Measurements from ENCODE around the gene SORCS2. TPM values are rescaled to one million over a fixed set of nuclear protein-coding genes. Genes with fewer than 3 reads are reported as not detected.

SORCS2 gene
- total and polyA plus RNA-seq, 2 donors (not counting 1 experiment from before 2014, with no cell fraction given): not detected

DNA sequence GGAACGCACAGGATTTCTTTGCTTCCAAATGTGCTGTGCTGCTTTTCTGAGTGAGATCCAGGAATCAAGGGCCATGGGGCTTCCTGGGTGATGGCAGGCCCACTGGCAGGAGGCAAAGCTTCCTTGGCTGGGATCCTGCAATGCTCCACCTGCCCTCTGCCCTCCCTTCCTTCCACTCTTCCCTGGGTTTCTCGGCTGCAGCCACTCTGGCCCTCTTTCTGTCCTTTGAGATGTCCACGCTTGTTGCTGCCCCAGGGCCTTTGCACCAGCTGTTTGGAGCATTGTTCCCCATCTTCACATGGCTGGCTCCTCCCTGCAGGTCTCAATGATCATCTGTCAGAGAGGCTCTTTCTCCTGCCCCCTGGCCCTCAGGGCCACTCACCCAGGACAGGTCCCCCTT, 163.5 kb downstream of the SORCS2 start:
- Mint-ChIP-seq H3K27me3 (peaks cover 4% of the 10 kb centered on the region), H3K27ac (no peak overlapping the region), H3K4me3 (no peak overlapping the region), H3K9me3 (ENCODE audit: insufficient read depth) (no peaks in the 10 kb centered on the region), H3K4me1 (no peaks in the 10 kb centered on the region)
- intact Hi-C loops (cut with micrococcal nuclease): no loop called here
- Histone ChIP-seq H3K36me3 (replicated peaks in 1 of 2; ENCODE audit: control extremely low read depth in 1 of 2, control insufficient read depth in 1 of 2, extremely low read depth in 1 of 2, insufficient read depth in 2 of 2, low read length in 1 of 2) (no peaks in the 10 kb centered on the region), H4K20me1 (ENCODE audit: control insufficient read depth, insufficient read depth, low read length, poor library complexity, severe bottlenecking) (no peaks in the 10 kb centered on the region), H3K27me3 (replicated peaks in 1 of 4; ENCODE audit: control extremely low read depth in 1 of 4, control insufficient read depth in 3 of 4, insufficient read depth in 4 of 4, low read length in 3 of 4) (no peaks in the 10 kb centered on the region), H3K9me3 (ENCODE audit: control extremely low read depth in 1 of 3, control insufficient read depth in 2 of 3, insufficient read depth in 1 of 3, low read length in 2 of 3) (peaks cover 0 to 12% (median 0%) of the 10 kb centered on the region in 3 donors), H3K79me2 (ENCODE audit: control insufficient read depth, insufficient read depth, low read length) (no peaks in the 10 kb centered on the region), H2AFZ (ENCODE audit: insufficient read depth, low read depth, low read length, poor library complexity, severe bottlenecking) (no peak overlapping the region), H3K4me3 (ENCODE audit: control extremely low read depth in 1 of 5, extremely low read depth in 1 of 5, insufficient read depth in 1 of 5, low read depth in 2 of 5, low read length in 4 of 5) (no peak overlapping the region), H3K4me2 (replicated peaks; ENCODE audit: low read depth, low read length, poor library complexity, severe bottlenecking) (no peak overlapping the region), H3K27ac (ENCODE audit: low read length in 2 of 2) (no peak overlapping the region), H3K4me1 (ENCODE audit: control insufficient read depth in 2 of 2, insufficient read depth in 2 of 2, low read length in 2 of 2) (no peaks in the 10 kb centered on the region), H3K9ac (ENCODE audit: low read length) (no peak overlapping the region)
- POLR2A ChIA-PET: no interaction called here
- 79% methylated on average over 3 of the region's 3 CpGs for WGBS (ENCODE audit: insufficient coverage)
- TF ChIP-seq, protein P1, sequence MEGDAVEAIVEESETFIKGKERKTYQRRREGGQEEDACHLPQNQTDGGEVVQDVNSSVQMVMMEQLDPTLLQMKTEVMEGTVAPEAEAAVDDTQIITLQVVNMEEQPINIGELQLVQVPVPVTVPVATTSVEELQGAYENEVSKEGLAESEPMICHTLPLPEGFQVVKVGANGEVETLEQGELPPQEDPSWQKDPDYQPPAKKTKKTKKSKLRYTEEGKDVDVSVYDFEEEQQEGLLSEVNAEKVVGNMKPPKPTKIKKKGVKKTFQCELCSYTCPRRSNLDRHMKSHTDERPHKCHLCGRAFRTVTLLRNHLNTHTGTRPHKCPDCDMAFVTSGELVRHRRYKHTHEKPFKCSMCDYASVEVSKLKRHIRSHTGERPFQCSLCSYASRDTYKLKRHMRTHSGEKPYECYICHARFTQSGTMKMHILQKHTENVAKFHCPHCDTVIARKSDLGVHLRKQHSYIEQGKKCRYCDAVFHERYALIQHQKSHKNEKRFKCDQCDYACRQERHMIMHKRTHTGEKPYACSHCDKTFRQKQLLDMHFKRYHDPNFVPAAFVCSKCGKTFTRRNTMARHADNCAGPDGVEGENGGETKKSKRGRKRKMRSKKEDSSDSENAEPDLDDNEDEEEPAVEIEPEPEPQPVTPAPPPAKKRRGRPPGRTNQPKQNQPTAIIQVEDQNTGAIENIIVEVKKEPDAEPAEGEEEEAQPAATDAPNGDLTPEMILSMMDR (IDR thresholded peaks at IDR 0.05): no peak
- TF ChIP-seq EZH2 (IDR thresholded peaks at IDR 0.05; ENCODE audit: borderline replicate concordance, insufficient read depth, low read depth, low read length, poor library complexity, severe bottlenecking): no peak
- ATAC-seq (ENCODE audit: low read depth): no peak
- CTCF ChIA-PET: no interaction called here
- no peak for DNase-seq

DNA sequence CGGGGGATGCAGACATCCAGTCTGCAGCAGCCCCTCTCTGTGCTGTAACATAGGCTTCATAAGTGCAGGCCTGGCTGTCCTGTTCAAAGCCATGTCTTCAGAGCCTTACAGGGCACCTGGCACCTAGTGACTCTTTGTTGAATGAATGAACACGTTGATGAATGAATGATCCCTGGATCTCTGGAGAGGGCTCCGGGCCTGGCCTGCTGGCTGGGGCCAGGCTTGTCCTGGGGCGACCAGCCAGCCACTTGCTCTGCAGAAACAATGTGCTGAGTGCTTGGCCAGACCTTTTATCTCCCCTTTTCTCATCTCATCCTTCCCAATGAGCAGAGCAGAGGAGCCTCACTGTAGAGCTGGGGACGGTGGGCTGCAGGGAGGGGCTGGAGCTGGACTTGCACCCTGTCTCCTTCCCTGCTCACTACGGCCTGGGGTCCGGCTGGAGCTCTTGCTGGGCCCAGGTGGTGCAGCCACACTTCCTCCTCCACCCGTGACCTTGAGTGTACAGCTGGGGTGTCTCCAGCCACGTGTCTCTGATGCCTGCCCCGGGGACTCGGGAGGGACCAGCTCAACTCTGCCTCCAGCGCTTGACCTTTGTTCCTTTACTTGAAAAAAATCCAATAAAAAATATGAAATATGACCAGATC, 164.5 kb downstream of the SORCS2 start:
- H3K9me3 Mint-ChIP-seq (ENCODE audit: insufficient read depth): no peaks in the 10 kb centered on the region
- H3K4me3 ChIP-seq (ENCODE audit: control extremely low read depth in 1 of 5, extremely low read depth in 1 of 5, insufficient read depth in 1 of 5, low read depth in 2 of 5, low read length in 4 of 5): no peak overlapping the region
- no peaks in the 10 kb centered on the region for H3K4me1 Mint-ChIP-seq
- WGBS (ENCODE audit: insufficient coverage): 81% methylated on average over 8 of the region's 12 CpGs
- no peak overlapping the region for H3K27ac Mint-ChIP-seq
- peaks cover 4% of the 10 kb centered on the region for H3K27me3 Mint-ChIP-seq
- no peak overlapping the region for H3K27ac ChIP-seq (ENCODE audit: low read length in 2 of 2)
- no peaks in the 10 kb centered on the region for H3K36me3 ChIP-seq (replicated peaks in 1 of 2; ENCODE audit: control extremely low read depth in 1 of 2, control insufficient read depth in 1 of 2, extremely low read depth in 1 of 2, insufficient read depth in 2 of 2, low read length in 1 of 2)
- H3K4me1 ChIP-seq (ENCODE audit: control insufficient read depth in 2 of 2, insufficient read depth in 2 of 2, low read length in 2 of 2): no peaks in the 10 kb centered on the region
- ATAC-seq (ENCODE audit: low read depth) (no peak), DNase-seq (no peak)
- H3K4me3 Mint-ChIP-seq: no peak overlapping the region
- ChIA-PET CTCF (no interaction called here), POLR2A (no interaction called here)
- no peak for TF ChIP-seq EZH2 (IDR thresholded peaks at IDR 0.05; ENCODE audit: borderline replicate concordance, insufficient read depth, low read depth, low read length, poor library complexity, severe bottlenecking)
- TF ChIP-seq, protein P1 (IDR thresholded peaks at IDR 0.05): no peak
- intact Hi-C loops (cut with micrococcal nuclease): no loop called here
- no peaks in the 10 kb centered on the region for H3K27me3 ChIP-seq (replicated peaks in 1 of 4; ENCODE audit: control extremely low read depth in 1 of 4, control insufficient read depth in 3 of 4, insufficient read depth in 4 of 4, low read length in 3 of 4)
- no peak overlapping the region for H3K9ac ChIP-seq (ENCODE audit: low read length)
- no peak overlapping the region for H3K4me2 ChIP-seq (replicated peaks; ENCODE audit: low read depth, low read length, poor library complexity, severe bottlenecking)
- no peaks in the 10 kb centered on the region for H3K79me2 ChIP-seq (ENCODE audit: control insufficient read depth, insufficient read depth, low read length)
- H3K9me3 ChIP-seq (ENCODE audit: control extremely low read depth in 1 of 3, control insufficient read depth in 2 of 3, insufficient read depth in 1 of 3, low read length in 2 of 3): peaks cover 0 to 12% (median 0%) of the 10 kb centered on the region in 3 donors
- H2AFZ ChIP-seq (ENCODE audit: insufficient read depth, low read depth, low read length, poor library complexity, severe bottlenecking): no peak overlapping the region
- H4K20me1 ChIP-seq (ENCODE audit: control insufficient read depth, insufficient read depth, low read length, poor library complexity, severe bottlenecking): no peaks in the 10 kb centered on the region
